ENCODE measurements around the gene CELSR3. TPM values are rescaled to one million over a fixed set of nuclear protein-coding genes. Genes with fewer than 3 reads are reported as not detected.

The CELSR3 gene
- polyA plus RNA-seq, 3 donors: 1.2 to 1.6 (median 1.3) TPM

- DNase-seq: no peak
Observed at GRCh38 chr3:48587686-48588085, 75.0 kb downstream of the CELSR3 start.

Other genes with a start within 250 kb of the CELSR3 start
- gene PLXNB1, start 232.8 kb downstream of the CELSR3 start, polyA plus RNA-seq (ENCODE audit: insufficient read length in 3 of 3): 100 to 1,000 TPM; 181 to 239 (median 234) TPM
- 10 to 100 TPM; 28.7 to 32.9 (median 29.2) TPM for gene CCDC51, start 222.8 kb downstream of the CELSR3 start, polyA plus RNA-seq (ENCODE audit: insufficient read length in 3 of 3)
- gene TMA7, start 222.6 kb downstream of the CELSR3 start, polyA plus RNA-seq (ENCODE audit: insufficient read length in 3 of 3): 100 to 1,000 TPM; 250 to 316 (median 307) TPM
- 10 to 100 TPM; 12.3 to 14.3 (median 13.2) TPM for gene ATRIP, start 216.1 kb downstream of the CELSR3 start, polyA plus RNA-seq (ENCODE audit: insufficient read length in 3 of 3)
- 100 to 1,000 TPM; 101 to 126 (median 109) TPM for gene SHISA5, start 158.7 kb downstream of the CELSR3 start, polyA plus RNA-seq (ENCODE audit: insufficient read length in 3 of 3)
- gene PFKFB4, start 106.1 kb downstream of the CELSR3 start, polyA plus RNA-seq (ENCODE audit: insufficient read length in 3 of 3): 1 to 10 TPM; 5.3 to 6.2 (median 6.0) TPM
- gene UCN2, start 99.1 kb downstream of the CELSR3 start, polyA plus RNA-seq (ENCODE audit: insufficient read length in 3 of 3): under 1 TPM; 0.26 to 0.51 (median 0.40) TPM
- 10 to 100 TPM; 24.4 to 31.6 (median 24.8) TPM for gene COL7A1, start 67.6 kb downstream of the CELSR3 start, polyA plus RNA-seq (ENCODE audit: insufficient read length in 3 of 3)
- gene UQCRC1, start 53.2 kb downstream of the CELSR3 start, polyA plus RNA-seq (ENCODE audit: insufficient read length in 3 of 3): 100 to 1,000 TPM; 310 to 328 (median 322) TPM
- gene TMEM89, start 41.1 kb downstream of the CELSR3 start, polyA plus RNA-seq (ENCODE audit: insufficient read length in 3 of 3): not detected
- gene SLC26A6, start 27.4 kb downstream of the CELSR3 start, polyA plus RNA-seq (ENCODE audit: insufficient read length in 3 of 3): 10 to 100 TPM; 27.4 to 34.6 (median 33.1) TPM
- gene NCKIPSD, start 23.0 kb upstream of the CELSR3 start, polyA plus RNA-seq (ENCODE audit: insufficient read length in 3 of 3): 10 to 100 TPM; 21.0 to 22.8 (median 22.7) TPM
- gene IP6K2, start 54.3 kb upstream of the CELSR3 start, polyA plus RNA-seq (ENCODE audit: insufficient read length in 3 of 3): 100 to 1,000 TPM; 200 to 263 (median 240) TPM
- gene PRKAR2A, start 185.0 kb upstream of the CELSR3 start, polyA plus RNA-seq (ENCODE audit: insufficient read length in 3 of 3): 10 to 100 TPM; 36.9 to 45.6 (median 39.1) TPM
- 10 to 100 TPM; 18.2 to 21.4 (median 20.8) TPM for gene SLC25A20, start 236.0 kb upstream of the CELSR3 start, polyA plus RNA-seq (ENCODE audit: insufficient read length in 3 of 3)